Measurements from ENCODE around the gene BLACAT1. TPM values are rescaled to one million over a fixed set of nuclear protein-coding genes. Genes with fewer than 3 reads are reported as not detected.

Gene BLACAT1
- total RNA-seq, 2 donors from 2014 or later, result not detected

DNA sequence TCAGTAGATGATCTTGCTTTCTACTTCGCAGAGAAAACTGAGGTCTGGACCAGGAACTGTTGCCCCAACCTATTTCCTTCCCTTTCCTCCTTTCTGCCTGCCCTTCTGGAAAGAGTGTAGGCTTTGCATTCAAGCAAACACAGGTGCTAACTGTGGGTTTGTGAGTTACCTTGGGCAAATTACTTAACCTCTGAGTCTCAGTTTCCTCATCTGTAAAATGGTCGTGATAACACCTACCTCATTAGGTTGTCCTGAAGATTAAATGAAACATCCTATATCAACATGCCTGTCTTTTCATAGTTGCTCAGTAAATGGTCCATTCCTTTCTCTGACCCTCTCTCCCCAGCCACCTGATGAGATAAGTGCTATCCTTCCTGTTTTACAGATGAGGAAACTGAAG, 9.5 kb upstream of the BLACAT1 start:
- DNase-seq (ENCODE audit: low spot score), result no peak
- intact Hi-C loops (cut with DNase I), result no loop called here

DNA sequence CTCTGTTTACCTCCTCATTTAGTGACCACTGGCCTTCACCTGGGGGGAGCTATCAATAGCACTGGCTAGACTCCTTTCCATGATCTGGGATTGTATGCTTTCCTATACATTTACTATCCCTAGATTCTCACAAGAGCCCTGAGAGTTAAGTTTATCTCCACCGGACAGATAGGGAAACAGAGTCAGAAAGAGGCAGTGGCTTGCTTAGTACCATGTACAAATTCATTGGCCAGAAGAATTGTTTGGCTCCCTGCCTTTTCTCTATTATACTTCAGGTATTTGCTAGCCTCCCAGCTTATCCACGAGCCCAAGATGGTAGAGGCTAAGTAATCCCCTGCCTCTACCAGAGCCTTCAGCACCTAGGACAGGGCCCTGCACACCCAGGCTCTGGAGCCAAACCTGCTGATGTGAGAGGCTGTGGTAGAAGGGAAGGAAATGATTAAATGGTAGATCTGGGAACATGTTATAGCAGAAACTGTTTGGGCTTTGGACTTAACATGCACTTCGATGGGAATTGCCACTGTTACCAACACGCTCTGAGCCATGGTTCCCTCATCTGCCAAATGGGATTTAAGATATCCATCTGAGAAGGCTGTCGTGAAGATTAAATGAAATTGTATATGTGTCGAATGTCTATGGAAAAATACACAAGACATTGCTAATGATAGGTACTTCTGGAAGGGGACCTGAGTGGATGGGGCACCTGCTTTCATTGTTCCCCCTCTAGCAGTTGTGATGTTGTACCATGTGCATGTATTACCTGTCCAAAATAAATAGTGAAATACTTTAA, 3.1 kb upstream of the BLACAT1 start:
- no peak for DNase-seq (ENCODE audit: low spot score)
- intact Hi-C loops (cut with DNase I), result no loop called here

DNA sequence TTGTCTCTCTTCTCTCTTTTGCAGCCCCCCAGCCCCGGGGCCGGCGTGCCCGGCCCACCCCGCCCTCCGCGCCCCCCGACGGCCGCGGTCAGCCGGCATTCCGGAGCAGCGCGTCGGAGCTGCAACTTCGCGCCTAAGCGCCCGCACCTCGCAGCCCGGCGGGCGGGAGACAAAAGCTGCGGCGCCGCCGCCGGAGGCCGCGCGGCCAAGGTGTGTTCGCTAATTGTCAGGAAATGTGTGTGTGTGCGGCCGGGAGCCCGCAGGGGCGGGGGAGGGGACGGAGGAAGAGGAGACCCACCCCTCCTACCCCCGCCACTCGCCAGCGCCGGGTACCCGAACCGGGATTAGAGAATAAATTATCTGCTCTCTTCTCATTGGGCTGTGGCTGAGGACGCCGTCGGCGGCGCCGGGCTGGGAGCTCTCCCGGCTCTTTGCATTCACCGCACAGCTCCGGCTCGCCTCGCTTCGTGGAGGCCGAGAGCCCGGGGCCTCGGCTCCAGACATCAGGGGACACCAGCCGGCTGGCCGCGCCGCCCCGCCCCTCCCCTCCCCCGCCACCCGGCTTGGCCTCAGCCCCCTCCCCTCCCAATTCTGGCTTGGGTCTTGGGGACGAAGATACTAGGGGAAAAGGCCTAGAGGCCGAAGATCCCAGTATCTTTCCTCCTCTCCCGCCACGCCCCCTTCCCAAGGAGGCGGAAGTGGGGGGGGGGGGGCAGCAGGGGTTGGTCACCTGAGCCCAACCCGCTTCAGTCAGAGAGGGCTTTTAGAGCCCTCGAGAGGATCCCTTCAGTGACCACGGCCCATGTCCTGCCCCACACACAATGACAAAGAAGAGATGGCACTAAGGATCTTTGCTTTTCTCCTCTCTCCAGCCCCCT, 1.3 kb upstream of the BLACAT1 start:
- intact Hi-C loops (cut with DNase I), result no loop called here
- DNase-seq (ENCODE audit: low spot score), result no peak

DNA sequence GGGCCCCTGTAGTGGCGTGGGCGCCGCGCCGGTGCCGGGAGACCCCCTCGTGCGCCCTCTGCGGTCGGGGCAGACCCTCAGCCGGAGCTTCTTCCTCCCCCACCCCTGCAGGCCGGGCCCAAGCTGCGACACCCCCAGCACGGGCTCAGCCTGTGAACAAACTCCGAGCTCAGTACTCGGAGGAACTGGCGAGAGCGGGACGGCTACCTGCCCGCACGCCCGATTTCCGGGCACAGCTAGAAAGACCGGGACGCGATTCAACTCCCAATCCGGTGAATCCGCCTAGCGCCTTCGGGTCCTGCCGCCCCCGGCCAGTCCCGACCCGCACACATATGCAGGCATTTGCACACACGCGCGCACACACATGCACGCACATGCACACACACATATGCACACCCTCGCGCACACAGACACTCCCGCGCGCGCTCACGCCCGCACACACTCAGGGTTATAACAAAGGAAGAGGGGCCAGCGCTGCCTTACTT, 580 bp upstream of the BLACAT1 start:
- intact Hi-C loops (cut with DNase I), result no loop called here
- DNase-seq (ENCODE audit: low spot score), result no peak

DNA sequence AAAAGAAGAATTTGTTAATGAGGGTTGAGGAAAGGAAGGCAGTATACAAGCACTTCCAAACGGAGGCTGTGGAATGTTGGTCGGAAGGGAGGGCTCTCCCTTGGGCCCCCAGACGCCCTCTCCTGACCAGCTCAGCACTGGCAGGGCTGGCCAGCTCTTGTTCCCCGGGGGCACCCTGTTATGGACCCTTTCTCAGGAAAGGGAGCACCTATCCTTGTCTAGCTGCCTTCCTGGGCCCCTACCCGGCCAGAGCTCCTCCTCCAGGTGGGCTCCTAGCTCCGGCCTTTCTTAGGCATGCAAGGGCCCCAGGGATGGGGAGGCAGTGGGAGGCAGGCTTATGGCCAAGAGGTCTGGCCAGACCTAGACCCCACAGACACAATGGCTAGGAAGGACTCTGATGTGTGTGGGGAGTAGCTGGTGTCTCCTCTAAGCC, 926 bp downstream of the BLACAT1 start:
- intact Hi-C loops (cut with DNase I), result no loop called here
- DNase-seq (ENCODE audit: low spot score), result no peak

DNA sequence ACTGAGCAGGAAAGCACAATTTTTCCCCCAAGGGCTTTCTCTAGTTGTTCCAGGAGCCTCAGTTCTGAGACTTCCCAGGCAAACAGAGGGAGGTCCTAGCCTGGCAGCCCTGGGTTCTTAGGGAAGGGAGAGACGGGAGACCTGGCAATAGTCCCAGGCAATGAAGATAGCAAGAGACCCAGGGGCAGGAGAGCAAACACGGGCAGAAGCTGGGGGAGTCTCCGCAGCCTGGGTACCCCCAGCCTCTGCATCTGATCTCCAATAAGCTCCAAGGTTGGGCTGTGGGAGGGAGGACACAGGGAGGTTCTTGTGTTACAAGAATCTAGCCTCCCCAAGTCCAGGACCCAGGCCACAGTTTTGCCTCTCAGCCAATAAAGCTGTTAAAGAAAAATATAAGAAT, 2.4 kb downstream of the BLACAT1 start:
- intact Hi-C loops (cut with DNase I), result no loop called here
- no peak for DNase-seq (ENCODE audit: low spot score)

DNA sequence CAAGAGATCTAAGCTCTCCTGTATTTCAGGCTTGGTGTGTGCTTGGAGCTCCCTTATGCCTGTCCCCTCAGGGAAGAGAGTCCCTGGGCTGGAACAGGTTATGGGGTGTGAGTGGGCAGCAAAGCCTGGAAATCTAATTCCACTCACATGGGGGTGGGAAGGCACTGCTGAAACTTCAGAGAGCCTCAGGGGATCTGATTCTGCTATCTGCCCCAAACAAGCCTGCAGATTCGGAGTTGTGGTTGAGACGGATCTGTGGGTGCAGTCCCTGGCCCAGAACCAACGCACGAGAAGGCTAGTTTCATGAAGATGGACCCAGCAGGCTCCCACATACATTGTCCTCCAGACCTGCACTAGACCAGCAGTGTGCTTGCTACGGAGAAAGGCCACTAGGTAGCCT, 2.9 kb downstream of the BLACAT1 start:
- intact Hi-C loops (cut with DNase I), result no loop called here
- DNase-seq (ENCODE audit: low spot score), result no peak

DNA sequence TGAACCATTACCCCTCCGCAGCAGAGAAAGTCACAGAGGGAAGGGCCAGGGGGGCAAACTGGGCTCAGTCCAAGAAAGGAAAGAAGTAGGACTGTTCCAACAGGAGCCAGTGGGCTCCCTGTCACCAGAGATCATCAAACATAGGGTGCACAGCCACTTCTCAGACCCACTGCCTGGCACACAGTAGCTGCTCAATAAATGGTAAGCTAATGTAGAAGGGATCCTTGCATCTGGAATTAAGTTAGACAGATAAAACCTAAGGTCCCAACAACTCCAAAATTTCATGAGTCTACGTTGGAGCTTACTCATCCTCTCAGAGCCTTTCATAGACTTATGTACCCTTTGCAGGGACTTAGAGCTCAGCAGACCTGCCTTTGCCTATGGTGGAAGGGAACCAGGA, 3.5 kb downstream of the BLACAT1 start:
- intact Hi-C loops (cut with DNase I), result no loop called here
- DNase-seq (ENCODE audit: low spot score), result no peak

DNA sequence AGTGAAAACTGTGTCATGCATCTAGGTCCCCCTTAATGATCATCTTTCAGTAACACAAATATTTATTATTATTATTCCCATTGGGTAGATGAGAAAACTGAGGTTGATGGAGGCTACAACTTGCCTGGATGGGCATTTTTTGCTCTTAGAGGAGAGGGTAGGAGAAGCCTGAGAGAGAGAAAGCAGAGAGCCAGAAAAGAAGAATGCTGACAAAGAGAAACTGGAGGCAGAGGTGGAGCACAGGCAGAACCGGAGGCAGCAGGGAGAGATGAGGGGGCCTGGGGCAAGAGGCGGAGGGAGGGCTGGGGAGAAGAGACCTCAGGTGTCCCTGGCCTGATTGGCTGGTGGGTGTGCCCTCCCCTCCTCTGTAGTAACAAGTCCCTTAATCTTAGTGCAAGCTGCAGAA, 4.1 kb downstream of the BLACAT1 start:
- intact Hi-C loops (cut with DNase I), result no loop called here
- no peak for DNase-seq (ENCODE audit: low spot score)

DNA sequence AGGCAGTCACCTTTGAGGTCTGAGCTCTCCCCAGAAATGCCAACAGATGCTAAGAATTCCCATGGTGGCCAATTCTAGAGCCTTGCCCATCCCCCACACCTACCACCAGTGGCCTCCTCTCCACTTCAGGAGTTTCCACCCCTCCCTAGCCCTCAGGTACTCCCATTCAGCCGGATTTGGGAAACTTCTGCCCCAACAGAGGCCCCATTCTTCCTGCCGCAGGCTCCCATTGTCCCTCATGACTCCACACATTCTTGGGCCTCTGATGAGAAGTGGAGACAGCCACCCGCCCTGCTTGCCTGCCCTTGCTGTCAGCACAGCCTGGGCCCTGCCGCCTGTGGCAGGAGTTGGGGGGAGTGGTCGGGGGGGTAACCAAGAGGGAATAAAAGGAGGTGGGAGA, 4.6 kb downstream of the BLACAT1 start:
- no peak for DNase-seq (ENCODE audit: low spot score)
- intact Hi-C loops (cut with DNase I), result no loop called here

DNA sequence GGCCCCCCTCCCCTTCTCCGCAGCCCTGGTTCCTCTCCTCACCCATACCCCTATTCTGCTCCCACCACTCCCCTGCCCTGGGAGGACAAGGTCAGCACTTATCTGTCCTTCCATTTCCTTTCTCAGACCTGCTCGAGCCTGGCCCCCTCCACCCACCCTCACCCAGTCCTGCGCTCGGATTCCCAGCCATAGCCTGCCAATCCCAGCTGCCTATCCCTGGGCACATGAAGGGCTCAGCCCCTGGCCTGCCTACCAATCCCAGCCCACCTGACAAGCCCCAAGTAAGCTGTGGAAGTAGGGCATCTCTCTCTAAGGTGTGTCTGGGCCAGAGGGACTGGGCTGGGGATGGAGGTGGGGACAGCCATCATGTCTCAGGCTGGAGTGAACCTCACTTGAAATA, 5.4 kb downstream of the BLACAT1 start:
- DNase-seq (ENCODE audit: low spot score), result no peak
- intact Hi-C loops (cut with DNase I), result no loop called here

DNA sequence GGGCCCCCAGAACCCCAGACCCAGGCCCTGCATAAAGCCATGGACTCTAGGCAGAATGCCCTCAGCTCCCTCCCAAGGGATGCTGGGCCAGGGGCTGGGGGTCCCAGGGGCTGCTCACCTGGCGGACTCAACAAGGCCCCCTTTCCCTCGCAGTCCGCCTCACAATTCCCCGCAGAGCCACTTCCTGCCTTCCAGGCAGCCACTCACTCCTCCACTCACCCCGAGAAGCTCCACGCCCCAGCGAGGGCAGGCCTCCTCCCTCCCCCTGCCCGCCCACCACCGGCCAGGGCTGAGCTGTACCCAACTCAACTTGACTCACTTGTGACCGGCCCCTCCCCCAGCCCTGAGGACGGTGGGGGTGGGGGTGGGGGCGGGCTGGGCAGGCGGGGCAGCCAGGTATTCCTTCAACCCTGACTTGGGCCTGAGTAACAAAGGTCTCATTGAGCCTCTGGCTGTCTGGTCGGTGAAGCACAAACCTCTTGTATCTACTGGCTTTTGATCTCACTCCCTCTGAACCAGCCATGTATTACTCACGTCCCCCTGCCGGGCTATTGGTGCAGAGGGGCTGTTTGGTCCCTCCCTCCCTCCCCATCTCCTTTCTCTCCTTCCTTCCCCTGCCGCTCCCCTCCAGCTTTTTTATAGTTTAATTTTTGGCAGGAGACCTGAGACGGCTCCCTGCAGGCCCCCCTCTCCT, 5.9 kb downstream of the BLACAT1 start:
- intact Hi-C loops (cut with DNase I), result loop anchor here in 1 of 2 donors (5.0 kb wide), 1 partner anchor 1303 kb away; no protein-coding TSS in a partner anchor
- DNase-seq (ENCODE audit: low spot score), result no peak

DNA sequence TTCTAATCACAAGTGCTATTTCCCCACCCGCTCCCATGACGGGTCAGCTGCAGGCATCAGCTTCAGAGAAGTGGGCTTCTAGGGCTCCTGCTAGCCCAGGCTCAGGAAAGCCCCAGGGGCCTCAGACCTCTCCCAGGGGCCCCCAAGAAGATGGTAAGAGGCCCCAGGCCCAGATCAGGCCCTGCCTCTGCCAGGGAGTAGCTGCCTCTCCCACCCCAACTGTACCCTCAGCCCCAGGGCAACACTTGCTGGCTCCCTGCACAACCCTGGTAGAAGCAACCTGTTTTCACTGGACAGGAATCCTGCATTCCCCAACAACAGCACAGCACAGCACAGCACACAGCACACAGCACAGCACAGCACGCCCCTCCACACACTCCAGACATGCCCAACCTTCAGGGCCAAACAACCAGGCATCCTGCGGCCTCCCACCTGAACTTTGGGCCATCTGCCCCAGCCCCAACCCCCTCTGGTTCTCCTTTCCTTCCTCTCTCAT, 6.5 kb downstream of the BLACAT1 start:
- no peak for DNase-seq (ENCODE audit: low spot score)
- intact Hi-C loops (cut with DNase I), result loop anchor here in 1 of 2 donors (5.0 kb wide), 1 partner anchor 1302 kb away; no protein-coding TSS in a partner anchor

DNA sequence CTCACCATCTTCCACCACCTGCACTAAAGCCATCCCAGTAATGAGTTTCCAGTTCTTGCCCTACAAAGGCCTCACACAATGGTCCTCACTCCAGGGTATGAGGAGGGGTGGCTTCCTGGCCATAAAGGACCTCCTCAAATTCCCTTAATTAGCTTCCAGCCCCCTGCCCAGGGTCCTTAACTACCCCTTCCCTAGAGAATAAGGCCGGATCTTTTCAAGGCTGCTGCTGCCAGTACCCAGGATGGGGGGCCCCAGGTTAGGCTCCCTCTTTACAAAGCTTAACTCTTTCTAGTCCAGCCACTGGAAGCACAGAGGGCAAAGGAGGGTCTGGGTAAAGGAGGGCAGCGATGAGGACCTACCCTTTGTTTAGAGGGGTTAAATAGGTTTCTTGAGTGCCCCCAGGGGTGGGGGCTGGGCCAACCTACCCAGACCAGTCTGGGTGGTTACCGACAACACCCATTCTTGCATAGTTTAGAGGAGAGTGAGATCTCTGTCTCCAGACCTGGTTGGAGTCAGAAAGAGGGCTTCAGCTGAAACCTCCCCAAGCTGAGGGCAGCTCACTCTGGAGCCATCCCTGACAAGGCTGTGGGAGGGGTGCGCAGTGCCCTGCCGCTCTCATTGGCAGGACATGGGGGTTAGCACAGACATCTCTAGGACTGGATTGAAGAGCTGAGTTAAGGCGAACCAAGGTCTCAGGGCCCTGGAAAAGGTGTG, 7.1 kb downstream of the BLACAT1 start:
- intact Hi-C loops (cut with DNase I), result loop anchor here in 1 of 2 donors (5.0 kb wide), 1 partner anchor 1301 kb away; no protein-coding TSS in a partner anchor
- DNase-seq (ENCODE audit: low spot score), result no peak

DNA sequence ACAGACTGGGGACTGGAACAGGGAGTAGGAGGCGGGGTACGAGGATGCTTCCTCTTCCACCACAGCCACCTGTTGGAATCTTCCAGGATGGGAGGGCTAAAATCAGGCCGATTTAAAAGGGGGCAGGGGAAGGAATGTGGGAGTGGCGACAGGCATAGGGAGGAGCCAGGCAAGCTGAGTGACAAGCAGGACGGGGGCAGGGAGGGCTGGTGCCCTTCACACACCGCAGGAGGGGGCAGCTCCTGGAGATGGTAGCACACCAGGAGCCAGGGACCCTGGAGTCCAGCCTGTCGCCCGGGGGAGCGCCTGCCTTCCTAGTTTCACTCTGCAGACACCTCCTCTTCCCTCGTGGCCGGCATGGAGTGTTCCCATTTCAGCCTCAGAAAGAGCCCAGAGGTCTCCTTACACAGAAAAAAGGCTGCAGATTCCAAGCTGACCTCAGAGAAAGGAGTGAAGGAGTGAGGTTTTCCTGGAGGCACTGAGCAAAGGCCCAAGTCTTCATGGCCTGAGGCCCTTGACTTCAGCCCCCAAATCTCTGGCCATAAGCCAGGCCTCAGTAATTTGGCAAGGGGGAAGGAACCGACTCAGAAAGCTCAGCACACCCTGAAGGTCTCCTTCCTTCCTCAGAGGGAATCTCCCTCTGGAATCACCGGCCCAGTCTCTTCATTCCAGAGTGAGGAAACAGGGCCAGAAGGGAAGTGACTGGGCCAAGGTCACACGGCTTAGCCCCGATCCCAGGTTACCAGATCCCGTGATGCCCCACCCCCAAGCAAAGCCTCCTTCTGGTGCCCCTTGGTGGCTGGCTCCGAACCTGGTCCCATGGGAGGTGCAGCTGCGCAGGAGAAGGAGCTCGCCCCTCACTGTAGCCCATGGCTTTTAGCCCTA, 8.1 kb downstream of the BLACAT1 start:
- intact Hi-C loops (cut with DNase I), result loop anchor here in 1 of 2 donors (5.0 kb wide), 1 partner anchor 1300 kb away; no protein-coding TSS in a partner anchor

DNA sequence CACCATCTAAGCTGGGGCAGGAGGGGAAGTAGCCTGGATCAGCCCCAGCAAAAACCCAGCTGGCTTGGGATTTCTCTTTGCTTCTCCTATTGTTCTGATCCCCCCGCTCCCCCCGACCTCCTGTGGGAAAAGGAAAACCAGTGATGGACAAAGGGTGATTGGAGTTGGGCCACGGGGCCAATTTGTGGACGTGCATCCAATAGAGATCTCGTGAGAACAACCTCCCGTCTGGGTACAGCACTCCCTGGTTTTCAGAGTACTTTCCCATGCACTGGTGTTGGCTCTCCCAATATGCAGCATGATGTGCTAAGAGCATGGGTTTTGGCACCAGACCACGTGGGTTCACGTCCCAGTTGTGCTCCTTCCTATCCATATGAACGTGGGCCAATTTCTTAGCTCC, 9.0 kb downstream of the BLACAT1 start:
- intact Hi-C loops (cut with DNase I), result loop anchor here in 1 of 2 donors (5.0 kb wide), 1 partner anchor 1300 kb away; no protein-coding TSS in a partner anchor
- no peak for DNase-seq (ENCODE audit: low spot score)

More for the DNA sequence above, 8.1 kb downstream of the BLACAT1 start:
- DNase-seq (ENCODE audit: low spot score), result no peak

DNA sequence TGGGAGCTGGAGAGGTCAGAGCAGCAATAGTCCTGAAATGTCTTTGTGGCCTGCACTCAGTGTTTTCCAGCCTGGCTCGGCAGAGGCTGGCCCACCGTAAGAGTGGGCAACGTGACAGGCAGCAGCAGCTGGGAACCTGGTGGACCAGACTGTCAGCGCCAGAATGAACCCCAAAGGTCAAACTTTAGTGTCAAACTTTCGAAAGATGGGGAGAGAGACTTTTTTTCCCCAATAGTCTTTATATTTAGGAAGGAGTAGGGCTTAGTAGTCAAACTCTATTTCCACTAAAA, 10.3 kb downstream of the BLACAT1 start:
- no peak for DNase-seq (ENCODE audit: low spot score)
- intact Hi-C loops (cut with DNase I), result loop anchor here in 1 of 2 donors (5.0 kb wide), 1 partner anchor 1298 kb away; no protein-coding TSS in a partner anchor

Measured in posterior vena cava (tissue), 2 donors.